ENCODE results near the gene ZMIZ1. TPM values are rescaled to one million over a fixed set of nuclear protein-coding genes. Genes with fewer than 3 reads are reported as not detected.

The ZMIZ1 gene
- total RNA-seq, 1 experiment from 2014 or later, result 35.8 TPM

DNA sequence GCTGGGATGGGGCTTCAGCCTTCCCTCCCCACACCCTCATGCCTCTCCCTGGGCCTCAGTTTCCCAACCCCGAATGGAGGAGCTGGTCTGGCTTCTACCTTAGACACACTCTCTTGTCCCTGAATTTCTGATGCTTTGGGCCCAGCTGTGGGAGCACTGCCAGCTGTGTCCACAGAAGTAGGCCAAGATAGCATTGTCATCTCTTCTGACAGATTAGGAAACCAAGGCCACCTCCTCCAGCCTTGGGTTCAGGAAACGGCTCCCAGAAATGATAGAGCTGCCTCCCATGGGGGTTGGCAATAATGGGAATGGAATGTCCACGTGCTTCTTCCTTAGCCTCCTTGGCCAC, 279.8 kb downstream of the ZMIZ1 start:
- no TSS peak for BruUV-seq (replicated peaks)
- H3K36me3 ChIP-seq (ENCODE audit: insufficient read depth, low read length, poor library complexity, severe bottlenecking), result peaks cover 48% of the 10 kb centered on the region
- TF ChIP-seq EZH2 (IDR thresholded peaks at IDR 0.05; ENCODE audit: borderline replicate concordance, low read depth, low read length, poor library complexity, severe bottlenecking), result no peak
- TF ChIP-seq, protein P1, sequence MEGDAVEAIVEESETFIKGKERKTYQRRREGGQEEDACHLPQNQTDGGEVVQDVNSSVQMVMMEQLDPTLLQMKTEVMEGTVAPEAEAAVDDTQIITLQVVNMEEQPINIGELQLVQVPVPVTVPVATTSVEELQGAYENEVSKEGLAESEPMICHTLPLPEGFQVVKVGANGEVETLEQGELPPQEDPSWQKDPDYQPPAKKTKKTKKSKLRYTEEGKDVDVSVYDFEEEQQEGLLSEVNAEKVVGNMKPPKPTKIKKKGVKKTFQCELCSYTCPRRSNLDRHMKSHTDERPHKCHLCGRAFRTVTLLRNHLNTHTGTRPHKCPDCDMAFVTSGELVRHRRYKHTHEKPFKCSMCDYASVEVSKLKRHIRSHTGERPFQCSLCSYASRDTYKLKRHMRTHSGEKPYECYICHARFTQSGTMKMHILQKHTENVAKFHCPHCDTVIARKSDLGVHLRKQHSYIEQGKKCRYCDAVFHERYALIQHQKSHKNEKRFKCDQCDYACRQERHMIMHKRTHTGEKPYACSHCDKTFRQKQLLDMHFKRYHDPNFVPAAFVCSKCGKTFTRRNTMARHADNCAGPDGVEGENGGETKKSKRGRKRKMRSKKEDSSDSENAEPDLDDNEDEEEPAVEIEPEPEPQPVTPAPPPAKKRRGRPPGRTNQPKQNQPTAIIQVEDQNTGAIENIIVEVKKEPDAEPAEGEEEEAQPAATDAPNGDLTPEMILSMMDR (conservative IDR thresholded peaks at IDR 0.05; ENCODE audit: low read depth, low read length), result no peak
- CTCF ChIA-PET, result interaction anchor here (0.8 kb wide), 1 partner anchor 26 kb away, joined by 4 read pairs; no protein-coding TSS in a partner anchor
- intact Hi-C loops (cut with micrococcal nuclease; ENCODE audit: unreplicated experiment), result no loop called here
- DNase-seq (ENCODE audit: low spot score), result no peak
- peaks cover 10% of the 10 kb centered on the region for H3K4me1 ChIP-seq (ENCODE audit: insufficient read depth, low read length, poor library complexity, severe bottlenecking)
- POLR2A ChIA-PET (ENCODE audit: low non-redundant PET), result no interaction called here
- H3K4me3 ChIP-seq (ENCODE audit: low read depth, low read length, poor library complexity, severe bottlenecking), result peak overlapping the region; percentile 93
- H3K27me3 ChIP-seq (replicated peaks; ENCODE audit: insufficient read depth, low read depth, low read length, poor library complexity), result no peaks in the 10 kb centered on the region
- H3K27ac ChIP-seq (ENCODE audit: low read depth, low read length, poor library complexity, severe bottlenecking), result peak overlapping the region; percentile 96
- H3K9me3 ChIP-seq (ENCODE audit: low read depth, low read length, poor library complexity, severe bottlenecking), result no peaks in the 10 kb centered on the region

DNA sequence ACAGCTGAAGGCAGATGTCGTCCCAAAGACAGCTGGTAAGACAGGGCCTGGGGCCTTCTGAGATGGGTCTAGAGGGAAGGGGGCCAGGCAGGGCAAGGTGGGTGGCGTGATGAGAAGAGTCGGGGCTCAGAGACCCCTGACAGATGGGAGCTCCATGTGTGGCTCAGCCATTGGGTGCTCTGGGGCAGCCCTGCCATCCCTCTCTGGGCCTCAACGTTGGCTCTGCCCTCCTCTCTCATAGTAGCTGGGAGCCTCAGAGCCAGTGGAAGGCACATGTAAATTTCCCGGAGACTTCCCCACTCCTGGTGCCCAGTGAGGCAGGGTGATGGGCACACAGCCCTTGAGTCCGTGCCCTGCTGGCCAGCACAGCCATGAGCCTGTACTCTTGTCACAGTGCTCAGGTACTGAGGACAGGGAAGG, 280.3 kb downstream of the ZMIZ1 start:
- Histone ChIP-seq H3K9me3 (ENCODE audit: low read depth, low read length, poor library complexity, severe bottlenecking) (no peaks in the 10 kb centered on the region), H3K36me3 (ENCODE audit: insufficient read depth, low read length, poor library complexity, severe bottlenecking) (peaks cover 52% of the 10 kb centered on the region), H3K4me1 (ENCODE audit: insufficient read depth, low read length, poor library complexity, severe bottlenecking) (peaks cover 10% of the 10 kb centered on the region), H3K4me3 (ENCODE audit: low read depth, low read length, poor library complexity, severe bottlenecking) (peak overlapping the region; percentile 93), H3K27ac (ENCODE audit: low read depth, low read length, poor library complexity, severe bottlenecking) (peak overlapping the region; percentile 96), H3K27me3 (replicated peaks; ENCODE audit: insufficient read depth, low read depth, low read length, poor library complexity) (no peaks in the 10 kb centered on the region)
- intact Hi-C loops (cut with micrococcal nuclease; ENCODE audit: unreplicated experiment), result no loop called here
- BruUV-seq (replicated peaks), result no TSS peak
- TF ChIP-seq, protein P1 (conservative IDR thresholded peaks at IDR 0.05; ENCODE audit: low read depth, low read length), result no peak
- DNase-seq (ENCODE audit: low spot score), result no peak
- ChIA-PET CTCF (interaction anchor here (0.8 kb wide), 1 partner anchor 26 kb away, joined by 4 read pairs; no protein-coding TSS in a partner anchor), POLR2A (ENCODE audit: low non-redundant PET) (no interaction called here)

DNA sequence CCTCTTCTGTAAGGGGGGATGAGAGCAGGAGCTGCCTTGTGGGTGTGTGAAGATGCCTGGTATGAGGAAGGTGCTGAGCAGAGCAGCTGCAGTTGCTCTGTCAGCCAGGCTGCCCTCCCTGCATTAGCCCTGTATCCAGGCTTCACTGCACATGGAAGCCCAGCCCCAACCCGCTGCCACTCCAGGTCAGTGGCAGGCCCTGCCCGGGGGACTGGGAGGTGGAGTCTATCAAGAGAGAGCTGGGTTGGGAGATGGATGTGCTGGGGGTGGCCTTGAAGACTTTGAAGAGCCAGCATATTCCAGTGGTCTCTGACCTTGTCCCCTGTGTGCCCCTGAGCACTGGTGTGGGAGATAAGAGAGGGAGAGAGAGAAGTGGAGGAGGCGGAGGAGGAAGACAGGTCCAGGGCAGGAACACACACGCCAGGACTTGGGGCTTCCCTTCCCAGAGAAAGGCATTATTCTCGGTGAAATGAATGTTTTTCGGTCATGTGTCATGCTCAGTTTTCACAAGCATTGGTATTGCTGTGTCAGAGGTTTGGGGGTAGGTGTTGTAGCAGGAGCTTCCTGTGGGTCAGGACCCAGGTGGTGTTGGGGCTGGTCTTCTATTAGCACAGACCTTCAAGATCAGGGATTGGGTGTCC, 281.1 kb downstream of the ZMIZ1 start:
- H3K27me3 ChIP-seq (replicated peaks; ENCODE audit: insufficient read depth, low read depth, low read length, poor library complexity), result no peaks in the 10 kb centered on the region
- DNase-seq (ENCODE audit: low spot score), result no peak
- H3K4me3 ChIP-seq (ENCODE audit: low read depth, low read length, poor library complexity, severe bottlenecking), result no peak overlapping the region
- TF ChIP-seq, protein P1 (conservative IDR thresholded peaks at IDR 0.05; ENCODE audit: low read depth, low read length), result no peak
- TF ChIP-seq EZH2 (IDR thresholded peaks at IDR 0.05; ENCODE audit: borderline replicate concordance, low read depth, low read length, poor library complexity, severe bottlenecking), result no peak
- H3K9me3 ChIP-seq (ENCODE audit: low read depth, low read length, poor library complexity, severe bottlenecking), result no peaks in the 10 kb centered on the region
- H3K27ac ChIP-seq (ENCODE audit: low read depth, low read length, poor library complexity, severe bottlenecking), result no peak overlapping the region
- POLR2A ChIA-PET (ENCODE audit: low non-redundant PET), result no interaction called here
- H3K4me1 ChIP-seq (ENCODE audit: insufficient read depth, low read length, poor library complexity, severe bottlenecking), result peaks cover 10% of the 10 kb centered on the region
- no TSS peak for BruUV-seq (replicated peaks)
- intact Hi-C loops (cut with micrococcal nuclease; ENCODE audit: unreplicated experiment), result no loop called here
- CTCF ChIA-PET, result no interaction called here
- H3K36me3 ChIP-seq (ENCODE audit: insufficient read depth, low read length, poor library complexity, severe bottlenecking), result peaks cover 60% of the 10 kb centered on the region
